ENCODE results near the gene ACTN3. TPM values are rescaled to one million over a fixed set of nuclear protein-coding genes. Genes with fewer than 3 reads are reported as not detected.
"Not testable (repeated sequence)": the region's sequence is repeated elsewhere in the genome, so short reads cannot be mapped to it uniquely, and the experiment has no call there.

Gene ACTN3
- polyA plus RNA-seq, 4 donors: 0.31 to 0.69 (median 0.63) TPM

DNA sequence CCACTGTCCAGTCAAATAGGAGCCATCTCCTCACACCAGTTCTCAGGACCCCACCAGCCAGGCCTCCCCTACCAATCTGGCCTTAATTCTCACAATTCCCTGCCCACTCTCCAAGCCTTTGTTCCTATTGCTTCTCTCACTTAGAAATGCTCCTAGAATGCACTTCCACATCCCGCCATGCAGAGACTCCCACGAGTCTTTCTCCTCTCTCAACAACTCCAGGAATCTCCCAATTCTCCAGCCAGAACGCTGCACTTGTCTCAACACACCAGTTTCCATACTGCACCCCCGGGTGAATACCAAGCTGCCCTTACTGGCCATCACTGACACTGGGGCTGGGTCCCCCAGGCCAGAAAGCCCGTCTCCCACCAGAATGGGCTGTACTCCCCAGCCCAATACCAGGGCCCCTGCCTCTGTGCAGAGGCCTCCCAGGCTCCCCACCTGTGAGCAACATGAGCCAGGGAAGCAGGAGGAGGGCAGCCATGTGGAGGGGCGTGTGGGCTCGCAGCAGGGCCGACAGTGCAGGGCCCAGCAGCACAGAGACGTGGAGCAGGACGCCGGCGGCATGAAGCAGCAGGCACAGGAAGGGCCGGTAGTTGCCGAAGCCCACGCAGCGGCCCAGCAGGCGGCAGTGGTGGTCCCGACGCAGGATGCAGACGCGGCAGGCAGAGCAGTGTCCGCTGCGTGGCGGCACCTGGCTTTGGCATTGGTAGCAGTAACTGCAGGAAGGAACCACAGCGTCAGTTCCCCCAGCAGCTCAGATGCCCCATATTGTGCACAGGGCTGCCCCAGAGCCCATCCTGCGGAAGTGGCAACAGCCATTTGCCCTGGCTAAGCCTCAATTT lies 3.2 kb upstream of the ACTN3 start:
- DNase-seq (ENCODE audit: low read depth in 4 of 4, low spot score in 2 of 4): peak in 2 of 4 donors; percentile 37 to 53

DNA sequence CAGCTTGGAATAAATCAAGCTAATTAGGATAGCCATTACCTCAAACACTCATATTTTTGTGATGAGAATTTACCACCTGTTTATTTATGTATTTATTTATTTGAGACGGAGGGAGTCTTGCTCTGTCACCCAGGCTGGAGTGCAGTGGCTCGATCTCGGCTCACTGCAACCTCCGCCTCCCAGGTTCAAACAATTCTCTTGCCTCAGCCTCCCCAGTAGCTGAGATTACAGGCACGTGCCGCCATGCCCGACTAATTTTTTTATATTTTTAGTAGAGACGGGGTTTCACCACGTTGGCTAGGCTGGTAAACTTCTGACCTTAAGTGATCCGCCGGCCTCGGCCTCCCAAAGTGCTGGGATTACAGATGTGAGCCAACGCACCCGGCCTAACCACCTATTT lies 1.8 kb upstream of the ACTN3 start:
- DNase-seq (ENCODE audit: low read depth in 4 of 4, low spot score in 2 of 4): not testable (repeated sequence)

DNA sequence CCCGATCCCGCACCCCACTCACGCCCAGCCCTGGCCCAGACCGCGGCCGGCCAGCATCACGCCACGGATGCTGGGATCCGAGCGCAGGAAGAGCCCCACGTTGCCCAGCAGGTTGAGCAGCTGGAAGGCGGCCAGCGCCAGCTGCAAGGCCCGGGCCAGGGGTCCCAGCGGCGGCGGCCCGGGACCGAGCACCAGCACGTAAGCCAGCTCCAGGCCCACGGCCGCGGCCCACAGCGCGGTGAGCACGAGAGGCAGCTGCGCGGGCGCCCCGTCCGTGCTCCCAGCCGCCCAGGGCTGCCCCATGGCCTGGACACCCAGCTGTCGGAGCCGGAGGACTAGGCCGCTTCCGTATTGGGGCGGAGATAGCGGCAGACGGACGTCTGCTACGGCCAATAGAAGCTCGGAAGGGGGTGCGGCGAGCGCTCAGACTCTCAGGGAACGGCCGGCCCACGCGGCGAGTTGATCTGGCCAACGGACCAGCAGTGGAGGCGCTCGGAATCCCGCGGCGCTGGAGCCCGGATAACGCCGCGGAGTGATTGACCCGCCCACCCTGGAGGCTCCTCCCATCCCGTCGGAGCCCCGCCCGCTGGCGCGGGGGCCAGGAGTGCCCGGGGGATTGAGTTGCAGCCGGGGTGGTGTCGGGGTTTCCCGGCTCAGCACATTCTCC lies 869 bp upstream of the ACTN3 start, which contains the start of gene ZDHHC24:
Gene ZDHHC24 (minus strand): TSS at position 348 of the 667 bp plus-strand sequence. CDS start 45 bp downstream, at position 303.
- peak; percentile 74 to 89 (median 80) for DNase-seq (ENCODE audit: low read depth in 4 of 4, low spot score in 2 of 4)

DNA sequence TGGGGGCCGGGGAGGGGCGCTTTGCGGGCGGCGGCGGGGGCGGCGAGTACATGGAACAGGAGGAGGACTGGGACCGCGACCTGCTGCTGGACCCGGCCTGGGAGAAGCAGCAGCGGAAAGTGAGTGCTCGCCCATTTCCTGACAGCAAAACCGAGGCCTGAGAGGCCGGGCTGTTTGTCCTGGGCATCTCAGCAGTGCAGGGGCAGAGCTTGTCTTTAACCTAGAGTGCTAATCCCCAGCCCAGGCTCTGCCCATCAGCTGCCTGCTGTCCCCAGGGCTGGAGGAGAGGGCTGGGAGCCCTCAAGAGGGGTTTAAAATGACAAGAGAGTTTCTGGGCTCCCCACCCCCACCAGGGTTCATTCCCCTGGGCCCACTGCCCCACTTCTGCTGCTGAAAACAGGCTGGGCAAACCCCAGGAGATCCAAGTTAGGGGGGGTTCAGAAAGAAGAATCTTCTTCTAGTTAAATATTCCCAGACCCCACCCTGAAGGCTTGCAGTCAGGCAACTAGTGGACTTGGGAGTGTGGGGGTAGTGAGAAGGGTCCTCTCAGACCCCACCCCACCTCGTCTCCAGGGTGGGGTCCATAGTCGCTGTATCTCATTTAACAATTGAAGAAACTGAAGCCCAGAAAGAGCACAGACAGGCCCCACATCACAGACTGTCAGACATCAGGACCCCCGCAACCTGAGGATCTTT lies 411 bp downstream of the ACTN3 start:
- DNase-seq (ENCODE audit: low read depth in 4 of 4, low spot score in 2 of 4): no peak

DNA sequence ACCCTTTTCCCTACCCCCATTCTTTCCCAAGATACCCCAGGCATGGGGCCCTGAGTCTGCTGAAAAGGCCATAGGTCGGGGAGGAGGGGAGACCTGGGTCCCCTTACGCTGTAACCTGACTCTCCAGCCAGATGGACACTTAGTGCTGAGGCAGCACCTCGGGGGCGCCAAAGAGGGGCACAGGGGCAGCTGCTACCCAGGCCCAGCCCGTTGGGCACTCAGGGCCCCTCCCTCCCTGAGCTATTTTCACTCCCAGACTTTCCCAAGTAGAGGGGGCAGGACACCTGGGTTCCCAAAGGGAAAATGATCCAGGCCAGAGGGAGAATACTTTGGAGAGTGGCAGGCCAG lies 933 bp downstream of the ACTN3 start:
- no peak for DNase-seq (ENCODE audit: low read depth in 4 of 4, low spot score in 2 of 4)

DNA sequence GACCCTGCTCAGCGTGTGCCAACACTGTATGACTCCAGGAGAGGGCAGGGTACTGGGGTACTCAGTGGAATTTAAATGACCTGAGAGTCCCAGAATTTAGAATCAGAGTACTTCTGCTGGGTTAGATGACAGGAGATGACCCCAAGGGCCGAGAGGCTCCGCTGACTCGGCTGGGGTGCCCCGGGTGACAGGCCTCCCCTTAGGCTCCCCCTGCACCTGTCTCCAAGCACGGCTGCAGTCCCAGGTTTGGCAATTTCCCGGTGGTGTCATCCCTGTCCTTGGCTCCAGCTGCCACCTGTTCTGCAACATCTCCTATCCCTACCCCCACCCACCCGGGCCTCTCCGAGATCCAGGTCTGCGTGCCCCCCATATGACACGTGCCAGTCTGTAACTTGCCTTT lies 1.3 kb downstream of the ACTN3 start:
- no peak for DNase-seq (ENCODE audit: low read depth in 4 of 4, low spot score in 2 of 4)

DNA sequence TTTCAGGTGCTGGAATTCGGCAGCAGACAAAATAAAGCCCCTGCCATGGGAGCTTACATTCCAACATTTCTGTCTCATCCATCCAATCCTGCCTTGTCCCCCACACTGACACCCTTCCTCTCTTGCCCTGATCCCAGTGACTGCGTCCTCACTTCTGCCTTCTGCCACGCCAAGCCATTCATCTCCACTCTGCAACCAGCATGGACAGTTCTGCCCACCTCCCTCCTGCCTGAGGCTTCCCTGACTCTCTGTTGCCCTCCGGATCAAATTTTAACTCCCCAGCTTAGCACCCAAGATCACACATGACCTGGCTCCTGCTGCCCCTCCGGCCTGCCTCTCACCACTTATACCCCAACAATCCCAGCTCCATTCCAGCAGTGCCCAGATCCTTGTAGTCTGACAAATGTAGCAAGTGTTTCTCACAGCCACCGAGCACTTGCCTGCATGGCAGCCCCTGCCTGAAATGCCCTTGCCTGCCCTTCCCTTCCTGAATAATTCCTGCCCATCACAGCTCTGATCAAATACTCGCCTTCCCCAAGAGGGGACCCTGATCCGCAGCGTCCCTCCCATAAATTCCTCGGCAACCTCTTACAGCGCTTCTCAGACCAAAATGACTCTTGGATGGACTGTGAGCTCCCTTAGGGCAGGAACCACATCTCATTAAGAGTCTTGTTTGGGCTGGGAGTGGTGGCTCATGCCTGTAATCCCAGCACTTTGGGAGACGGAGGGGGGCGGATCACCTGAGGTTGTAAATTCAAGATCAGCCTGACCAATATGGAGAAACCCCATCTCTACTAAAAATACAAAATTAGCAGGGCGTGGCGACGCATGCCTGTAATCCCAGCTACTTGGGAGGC lies 2.3 kb downstream of the ACTN3 start:
- no peak for DNase-seq (ENCODE audit: low read depth in 4 of 4, low spot score in 2 of 4)

DNA sequence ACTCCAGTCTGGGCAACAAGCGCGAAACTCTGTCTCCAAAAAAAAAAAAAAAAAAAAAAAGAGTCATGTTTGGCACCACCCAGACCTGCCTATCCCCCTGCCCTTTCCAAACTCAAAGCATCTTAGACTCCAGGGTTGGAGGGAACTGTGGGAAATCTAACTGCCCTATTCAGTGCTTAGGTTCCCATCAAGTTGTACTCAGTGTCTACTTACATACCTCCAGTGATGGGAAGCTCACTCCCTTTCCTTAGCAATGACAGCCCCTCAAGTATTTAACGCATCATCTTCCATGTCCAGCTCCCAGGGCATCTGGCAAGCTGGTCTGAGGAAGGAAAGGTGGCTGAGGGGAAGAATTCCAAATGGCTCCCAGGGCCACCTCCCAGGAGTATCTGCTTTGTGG lies 3.0 kb downstream of the ACTN3 start:
- no peak for DNase-seq (ENCODE audit: low read depth in 4 of 4, low spot score in 2 of 4)

DNA sequence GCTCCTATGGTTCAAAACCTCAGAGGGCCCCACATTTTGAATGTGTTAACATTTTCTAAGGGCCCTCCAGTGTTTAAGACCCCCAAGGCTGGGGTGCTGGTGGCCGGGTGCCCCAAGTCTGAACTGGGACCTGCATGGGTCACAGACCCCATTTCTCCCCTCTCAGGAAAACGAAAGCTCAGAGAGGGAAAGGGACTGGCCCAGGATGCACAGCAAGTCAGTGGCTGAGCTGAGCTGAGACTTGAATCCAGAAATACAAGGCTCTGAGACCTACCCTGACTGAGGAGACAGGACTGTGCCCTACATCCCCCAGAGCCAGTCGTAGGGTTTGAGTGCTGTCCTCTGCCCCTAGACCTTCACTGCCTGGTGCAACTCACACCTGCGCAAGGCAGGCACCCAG lies 4.2 kb downstream of the ACTN3 start:
- no peak for DNase-seq (ENCODE audit: low read depth in 4 of 4, low spot score in 2 of 4)

DNA sequence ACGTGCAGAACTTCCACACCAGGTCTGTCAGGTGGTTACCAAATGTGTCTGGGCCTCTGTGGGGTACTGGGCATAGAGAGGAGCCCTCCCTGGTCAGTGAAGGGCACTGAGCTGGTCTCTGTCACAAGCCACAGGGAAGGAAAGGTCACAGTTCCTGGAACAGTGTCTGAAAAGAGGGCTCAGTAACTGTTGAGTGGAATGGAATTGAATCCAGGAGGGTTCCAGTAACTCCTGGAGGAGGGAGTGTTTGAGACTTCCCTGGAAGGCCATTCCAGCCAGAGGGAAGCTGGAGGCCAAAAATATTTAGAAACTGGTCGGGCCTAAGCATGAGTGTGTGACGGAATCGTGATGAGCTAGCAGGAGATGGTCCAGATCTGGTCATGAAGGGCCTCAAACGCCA lies 7.9 kb downstream of the ACTN3 start:
- no peak for DNase-seq (ENCODE audit: low read depth in 4 of 4, low spot score in 2 of 4)

DNA sequence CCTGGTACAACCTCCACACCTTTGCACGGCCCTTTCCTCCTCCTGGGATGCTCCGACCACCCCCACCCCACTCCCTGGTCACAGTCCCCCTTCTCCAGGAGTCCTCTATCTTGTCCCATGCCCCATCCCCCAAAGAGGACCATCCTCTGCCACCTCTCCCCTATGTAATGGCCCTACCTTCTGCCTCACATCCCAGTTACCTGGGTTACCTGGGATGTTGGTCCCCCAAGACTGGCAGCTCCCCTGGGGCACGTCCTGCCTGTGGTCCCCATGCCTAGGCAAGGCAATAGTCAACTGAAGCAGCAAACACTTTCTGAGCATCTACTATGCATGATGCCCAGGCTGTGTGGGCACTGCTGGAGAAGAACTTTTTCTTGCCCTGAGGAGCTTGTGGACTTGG lies 8.7 kb downstream of the ACTN3 start:
- no peak for DNase-seq (ENCODE audit: low read depth in 4 of 4, low spot score in 2 of 4)

DNA sequence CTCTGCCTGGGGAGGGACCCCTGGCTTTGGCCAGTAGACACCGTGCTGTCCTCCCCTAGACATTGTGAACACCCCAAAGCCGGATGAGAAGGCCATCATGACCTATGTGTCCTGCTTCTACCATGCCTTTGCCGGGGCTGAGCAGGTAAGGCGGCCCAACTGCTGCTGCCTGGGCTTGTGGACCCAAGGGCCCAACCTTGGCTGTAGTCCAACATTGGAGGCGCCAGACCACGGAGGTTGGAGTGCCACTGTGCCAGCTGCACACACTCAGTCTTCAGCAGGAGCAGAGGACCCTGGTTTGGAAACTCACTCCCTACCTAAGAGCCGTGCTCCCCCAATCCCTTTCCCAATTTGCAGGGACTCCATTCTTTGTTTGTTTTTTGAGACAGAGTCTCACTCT lies 9.4 kb downstream of the ACTN3 start:
- no peak for DNase-seq (ENCODE audit: low read depth in 4 of 4, low spot score in 2 of 4)

DNA sequence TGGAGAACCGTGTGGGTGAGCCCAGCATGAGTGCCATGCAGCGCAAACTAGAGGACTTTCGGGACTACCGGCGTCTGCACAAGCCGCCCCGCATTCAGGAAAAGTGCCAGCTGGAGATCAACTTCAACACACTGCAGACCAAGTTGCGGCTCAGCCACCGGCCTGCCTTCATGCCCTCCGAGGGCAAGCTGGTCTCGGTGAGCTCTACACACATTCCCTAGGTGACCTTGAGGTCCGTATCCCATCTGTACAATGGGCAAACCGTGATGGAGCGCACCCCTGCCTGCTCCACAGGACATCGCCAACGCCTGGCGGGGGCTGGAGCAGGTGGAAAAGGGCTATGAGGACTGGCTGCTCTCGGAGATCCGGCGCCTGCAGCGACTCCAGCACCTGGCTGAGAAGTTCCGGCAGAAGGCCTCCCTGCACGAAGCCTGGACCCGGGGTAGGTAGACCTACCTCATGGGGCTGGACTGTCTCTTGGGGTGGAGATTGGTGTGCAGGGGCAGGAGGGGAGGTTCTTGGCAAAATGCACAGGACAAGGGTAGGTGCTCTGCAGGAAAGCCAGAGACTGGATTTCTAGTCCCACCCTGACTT lies 11.1 kb downstream of the ACTN3 start:
- no peak for DNase-seq (ENCODE audit: low read depth in 4 of 4, low spot score in 2 of 4)

DNA sequence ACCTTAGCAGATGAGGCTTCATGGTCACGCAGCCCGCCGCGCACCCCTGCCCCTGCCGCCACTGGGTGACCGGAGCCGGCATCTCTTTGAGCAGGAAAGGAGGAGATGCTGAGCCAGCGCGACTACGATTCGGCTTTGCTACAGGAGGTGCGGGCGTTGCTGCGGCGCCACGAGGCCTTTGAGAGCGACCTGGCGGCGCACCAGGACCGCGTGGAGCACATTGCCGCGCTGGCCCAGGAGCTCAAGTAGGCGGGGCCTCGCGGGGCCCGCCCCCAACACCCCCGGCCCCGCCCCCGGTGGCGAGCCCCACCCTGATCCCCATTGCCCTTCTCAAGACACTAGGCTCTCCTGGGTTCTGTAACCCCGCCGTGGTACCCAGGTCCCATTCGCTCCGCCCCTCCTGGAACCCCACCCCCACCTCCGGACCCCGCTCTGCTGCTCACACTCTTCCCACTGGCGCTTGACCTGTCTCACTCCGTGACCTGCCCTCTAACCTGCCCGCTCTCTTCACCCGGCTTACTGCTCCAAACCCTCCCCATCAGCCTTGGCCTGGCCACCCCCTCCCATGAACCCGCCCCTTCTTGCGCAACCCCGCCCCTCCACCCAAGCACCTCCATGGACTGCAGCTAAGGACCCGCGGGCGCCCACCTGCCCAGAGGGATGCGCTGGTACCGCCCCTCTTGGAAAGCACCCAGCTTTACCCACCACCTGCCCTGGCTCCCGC lies 12.6 kb downstream of the ACTN3 start:
- no peak for DNase-seq (ENCODE audit: low read depth in 4 of 4, low spot score in 2 of 4)

DNA sequence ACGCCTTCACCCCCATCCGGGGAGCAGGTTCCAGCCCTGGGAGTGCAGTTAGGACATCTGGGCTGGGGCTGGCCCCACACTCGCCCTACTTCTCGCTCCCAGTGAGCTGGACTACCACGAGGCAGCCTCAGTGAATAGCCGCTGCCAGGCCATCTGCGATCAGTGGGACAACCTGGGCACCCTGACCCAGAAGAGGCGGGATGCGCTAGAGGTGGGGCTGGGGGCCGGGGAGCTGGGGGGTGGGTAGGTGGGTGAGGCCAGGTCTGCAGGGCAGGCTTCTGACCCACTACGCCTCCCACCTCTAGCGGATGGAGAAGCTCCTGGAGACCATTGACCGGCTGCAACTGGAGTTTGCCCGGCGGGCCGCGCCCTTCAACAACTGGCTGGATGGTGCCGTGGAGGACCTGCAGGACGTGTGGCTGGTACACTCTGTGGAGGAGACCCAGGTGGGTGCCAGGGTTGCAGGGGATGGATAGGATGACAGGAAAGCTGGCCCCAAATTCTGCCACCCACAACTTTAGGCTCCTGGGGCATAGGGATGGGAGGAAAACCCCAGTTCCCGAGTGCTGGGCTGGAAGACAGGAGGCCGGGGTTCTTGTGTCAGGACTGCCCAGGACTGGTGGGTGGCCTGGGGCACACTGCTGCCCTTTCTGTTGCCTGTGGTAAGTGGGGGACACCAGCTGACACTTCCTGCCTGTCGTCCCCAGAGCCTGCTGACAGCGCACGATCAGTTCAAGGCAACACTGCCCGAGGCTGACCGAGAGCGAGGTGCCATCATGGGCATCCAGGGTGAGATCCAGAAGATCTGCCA lies 13.4 kb downstream of the ACTN3 start:
- DNase-seq (ENCODE audit: low read depth in 4 of 4, low spot score in 2 of 4): no peak

DNA sequence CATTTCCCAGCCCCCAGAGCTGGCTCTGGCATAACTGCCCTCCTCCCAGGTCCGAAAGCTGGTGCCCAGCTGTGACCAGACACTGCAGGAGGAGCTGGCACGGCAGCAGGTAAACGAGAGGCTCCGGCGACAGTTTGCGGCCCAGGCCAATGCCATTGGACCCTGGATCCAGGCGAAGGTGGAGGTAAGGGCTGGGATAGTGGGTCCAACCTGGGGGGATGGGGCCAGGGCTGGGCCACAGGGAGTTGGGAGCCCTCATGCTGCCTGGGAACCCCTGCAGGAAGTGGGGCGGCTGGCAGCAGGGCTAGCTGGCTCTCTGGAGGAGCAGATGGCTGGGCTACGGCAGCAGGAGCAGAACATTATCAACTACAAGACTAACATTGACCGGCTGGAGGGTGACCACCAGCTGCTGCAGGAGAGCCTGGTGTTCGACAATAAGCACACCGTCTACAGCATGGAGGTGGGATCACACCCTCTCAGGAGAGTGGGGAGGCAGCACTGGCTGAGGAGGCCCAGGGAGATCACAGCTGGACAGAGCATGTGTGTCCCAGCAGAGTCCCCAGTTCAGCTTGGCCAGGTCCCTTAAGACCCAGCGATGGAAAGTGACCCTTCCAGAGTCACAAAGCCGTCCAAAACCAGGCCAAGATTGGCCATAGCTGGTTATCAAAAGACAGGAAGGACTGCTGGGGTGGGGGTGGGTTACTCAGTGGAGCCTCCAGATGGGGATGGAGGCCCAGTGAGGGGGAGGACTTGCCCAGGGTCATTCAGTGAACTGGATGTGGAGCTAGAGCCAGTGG lies 14.7 kb downstream of the ACTN3 start:
- no peak for DNase-seq (ENCODE audit: low read depth in 4 of 4, low spot score in 2 of 4)

DNA sequence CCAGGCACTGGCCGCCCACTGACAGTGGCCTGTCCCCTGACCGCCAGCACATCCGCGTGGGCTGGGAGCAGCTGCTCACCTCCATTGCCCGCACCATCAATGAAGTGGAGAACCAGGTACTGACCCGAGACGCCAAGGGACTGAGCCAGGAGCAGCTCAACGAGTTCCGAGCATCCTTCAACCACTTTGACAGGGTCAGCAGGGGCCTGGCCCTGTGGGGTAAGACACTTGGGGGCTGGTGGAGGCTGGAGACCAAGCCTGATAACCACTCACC lies 15.2 kb downstream of the ACTN3 start:
- no peak for DNase-seq (ENCODE audit: low read depth in 4 of 4, low spot score in 2 of 4)

DNA sequence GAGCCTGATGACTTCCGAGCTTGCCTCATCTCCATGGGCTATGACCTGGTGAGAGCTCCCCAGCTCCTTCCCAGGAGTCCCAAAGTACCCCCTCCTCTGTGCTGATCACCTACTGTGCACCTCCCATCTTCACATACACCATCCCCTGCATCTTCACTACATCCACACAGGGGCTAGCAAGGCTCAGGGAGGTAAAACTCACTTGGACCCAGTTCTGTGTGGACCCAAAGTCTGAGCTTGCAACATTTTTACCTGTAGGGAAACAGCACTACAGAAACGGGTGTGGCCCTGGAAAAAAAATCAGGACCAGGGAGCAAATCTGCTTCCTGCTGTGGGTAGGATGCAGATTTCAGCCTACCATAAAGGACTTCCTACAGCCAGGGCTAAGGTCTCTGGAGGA lies 15.6 kb downstream of the ACTN3 start:
- DNase-seq (ENCODE audit: low read depth in 4 of 4, low spot score in 2 of 4): no peak
